C4-2B (cell line): ENCODE measurements around the gene TXNDC16.

Experiments
- CTCF ChIP-seq: fragments of 450-650 bp; conservative IDR thresholded peaks from 2 replicates; pipeline ENCODE4 v1.5.1; 2017; ENCODE audit warnings: mild to moderate bottlenecking
- ZFX ChIP-seq: fragments of 450-650 bp; IDR thresholded peaks from 2 replicates; pipeline ENCODE4 v1.6.1; 2017

- TF ChIP-seq CTCF (peak; percentile 67), ZFX (no peak)
These were observed 78.7 kb downstream of the TXNDC16 start for GRCh38 chr14:52473557-52473956.
